A375 (cell line): ENCODE results near the gene TM9SF1. TPM values are rescaled to one million over a fixed set of nuclear protein-coding genes. Genes with fewer than 3 reads are reported as not detected.

Source experiments
- small RNA-seq: library from RNA; depleted of rRNA; stranded (forward); fragments of <200 nt; gene quantifications from one replicate; pipeline ENCODE3, GENCODE V24; 2014
- total RNA-seq: library from RNA; depleted of rRNA; stranded (reverse); fragments of >200 nt; shearing (Covaris generic); gene quantifications from 2 replicates; pipeline ENCODE4 v1.2.3, GENCODE V29; 2014; rRNA removed

The TM9SF1 gene
- total RNA-seq, 1 experiment from 2014 or later: 37.9 TPM

Small RNAs within 50 kb of the gene (small RNA-seq; reads per million reads assigned to genes)
- not detected for gene AL136295.4
- not detected for gene CHMP4A
- not detected for gene IPO4
- gene IRF9: not detected
- not detected for gene MDP1
- 13.5 reads per million, percentile 90 among the genes with 10 or more reads in this experiment for gene RNA5SP383

Other genes with a start within 250 kb of the TM9SF1 start
- 40.2 and 48.0 TPM in 2 replicates for gene DHRS4, start 241.7 kb downstream of the TM9SF1 start, total RNA-seq
- gene DHRS4L2, start 206.5 kb downstream of the TM9SF1 start, total RNA-seq: 20.4 and 23.5 TPM in 2 replicates
- gene CARMIL3, start 143.4 kb downstream of the TM9SF1 start, total RNA-seq: 0.34 and 0.41 TPM in 2 replicates
- gene CPNE6, start 123.9 kb downstream of the TM9SF1 start, total RNA-seq: not detected in 2 replicates
- gene PCK2, start 101.1 kb downstream of the TM9SF1 start, total RNA-seq: 50.4 and 54.3 TPM in 2 replicates
- gene DCAF11, start 80.7 kb downstream of the TM9SF1 start, total RNA-seq: 53.4 and 55.0 TPM in 2 replicates
- 0.94 and 2.0 TPM in 2 replicates for gene NRL, start 80.5 kb downstream of the TM9SF1 start, total RNA-seq
- 0.37 TPM in 1 of 2 replicates, not detected in the other for gene FITM1, start 64.8 kb downstream of the TM9SF1 start, total RNA-seq
- 156 and 194 TPM in 2 replicates for gene PSME1, start 59.2 kb downstream of the TM9SF1 start, total RNA-seq
- gene EMC9, start 53.9 kb downstream of the TM9SF1 start, total RNA-seq: 23.3 and 33.3 TPM in 2 replicates
- gene PSME2, start 48.8 kb downstream of the TM9SF1 start, total RNA-seq: 207 and 210 TPM in 2 replicates
- 66.8 and 79.3 TPM in 2 replicates for gene RNF31, start 47.9 kb downstream of the TM9SF1 start, total RNA-seq
- 9.2 and 18.5 TPM in 2 replicates for gene IRF9, start 34.2 kb downstream of the TM9SF1 start, total RNA-seq
- 1.2 and 3.3 TPM in 2 replicates for gene REC8, start 23.4 kb downstream of the TM9SF1 start, total RNA-seq
- 129 and 134 TPM in 2 replicates for gene IPO4, start 6.6 kb downstream of the TM9SF1 start, total RNA-seq
- gene TSSK4, start 10.3 kb upstream of the TM9SF1 start, total RNA-seq: not detected in 2 replicates
- 40.5 and 45.6 TPM in 2 replicates for gene CHMP4A, start 18.0 kb upstream of the TM9SF1 start, total RNA-seq
- 13.8 and 20.6 TPM in 2 replicates for gene MDP1, start 20.6 kb upstream of the TM9SF1 start, total RNA-seq
- 247 and 277 TPM in 2 replicates for gene NEDD8, start 36.9 kb upstream of the TM9SF1 start, total RNA-seq
- 57.2 and 66.8 TPM in 2 replicates for gene GMPR2, start 37.5 kb upstream of the TM9SF1 start, total RNA-seq
- 27.6 and 27.8 TPM in 2 replicates for gene TINF2, start 47.2 kb upstream of the TM9SF1 start, total RNA-seq
- gene TGM1, start 67.7 kb upstream of the TM9SF1 start, total RNA-seq: 0.49 and 1.1 TPM in 2 replicates
- 30.0 and 35.3 TPM in 2 replicates for gene RABGGTA, start 76.2 kb upstream of the TM9SF1 start, total RNA-seq
- 7.5 and 8.2 TPM in 2 replicates for gene DHRS1, start 104.3 kb upstream of the TM9SF1 start, total RNA-seq
- gene NOP9, start 104.4 kb upstream of the TM9SF1 start, total RNA-seq: 14.6 and 22.7 TPM in 2 replicates
- gene CIDEB, start 112.5 kb upstream of the TM9SF1 start, total RNA-seq: not detected in 2 replicates
- 11.0 and 14.6 TPM in 2 replicates for gene LTB4R2, start 114.7 kb upstream of the TM9SF1 start, total RNA-seq
- gene LTB4R, start 116.1 kb upstream of the TM9SF1 start, total RNA-seq: 10.5 and 15.5 TPM in 2 replicates
- gene ADCY4, start 139.6 kb upstream of the TM9SF1 start, total RNA-seq: not detected in 2 replicates
- not detected in 2 replicates for gene RIPK3, start 144.6 kb upstream of the TM9SF1 start, total RNA-seq
- gene NFATC4, start 172.7 kb upstream of the TM9SF1 start, total RNA-seq: 8.6 and 12.2 TPM in 2 replicates
- 0.23 and 0.37 TPM in 2 replicates for gene NYNRIN, start 203.6 kb upstream of the TM9SF1 start, total RNA-seq
- gene CBLN3, start 234.2 kb upstream of the TM9SF1 start, total RNA-seq: 0.75 and 0.96 TPM in 2 replicates
- 52.5 and 52.6 TPM in 2 replicates for gene KHNYN, start 234.5 kb upstream of the TM9SF1 start, total RNA-seq
- gene SDR39U1, start 247.3 kb upstream of the TM9SF1 start, total RNA-seq: 21.4 and 22.5 TPM in 2 replicates